SK-N-SH treated with all-trans-retinoic acid at 6 μM for 48 hours (cell line): Measurements from ENCODE around the gene UGT1A8.

Experiments
- BACH2 ChIP-seq: fragments of 250-450 bp; sonication (Bioruptor Pico); IDR thresholded peaks from 2 replicates; pipeline ENCODE4 v1.9.0; 2021; ENCODE audit warnings: mild to moderate bottlenecking, borderline replicate concordance
- CSRNP3 ChIP-seq: fragments of 250-450 bp; sonication (Bioruptor Pico); IDR thresholded peaks from 2 replicates; pipeline ENCODE4 v1.5.1; 2021; ENCODE audit warnings: mild to moderate bottlenecking, moderate library complexity
- ESRRG ChIP-seq: fragments of 250-450 bp; sonication (Bioruptor Pico); IDR thresholded peaks from 2 replicates; pipeline ENCODE4 v1.6.1; 2021; ENCODE audit warnings: mild to moderate bottlenecking
- RARB ChIP-seq: fragments of 250-450 bp; sonication (Bioruptor Pico); IDR thresholded peaks from 2 replicates; pipeline ENCODE4 v1.8.0; 2021; ENCODE audit warnings: mild to moderate bottlenecking, moderate library complexity
- SNAI2 ChIP-seq: fragments of 250-450 bp; sonication (Bioruptor Pico); IDR thresholded peaks from 2 replicates; pipeline ENCODE4 v1.5.0; 2020; ENCODE audit warnings: mild to moderate bottlenecking, moderate library complexity
- ZFP30 ChIP-seq: fragments of 450-650 bp; formaldehyde crosslinking; IDR thresholded peaks from 2 replicates; pipeline ENCODE4 v1.5.0; 2022; ENCODE audit warnings: mild to moderate bottlenecking, moderate library complexity
- ZNF70 ChIP-seq: fragments of 450-650 bp; formaldehyde crosslinking; IDR thresholded peaks from 2 replicates; pipeline ENCODE4 v1.5.0; 2020; ENCODE audit warnings: mild to moderate bottlenecking, moderate library complexity

GRCh38 chr2:233773854-233774253 is 156.4 kb downstream of the UGT1A8 start:
- TF ChIP-seq CSRNP3 (CRISPR knock-in tag) (no peak), ESRRG (CRISPR knock-in tag) (no peak), SNAI2 (CRISPR knock-in tag) (no peak), RARB (CRISPR knock-in tag) (no peak), ZFP30 (no peak), ZNF70 (no peak), BACH2 (CRISPR knock-in tag) (no peak)
